Measurements from ENCODE around the gene NBPF3.
"Not testable (repeated sequence)": the region's sequence is repeated elsewhere in the genome, so short reads cannot be mapped to it uniquely, and the experiment has no call there.

The NBPF3 gene

DNA sequence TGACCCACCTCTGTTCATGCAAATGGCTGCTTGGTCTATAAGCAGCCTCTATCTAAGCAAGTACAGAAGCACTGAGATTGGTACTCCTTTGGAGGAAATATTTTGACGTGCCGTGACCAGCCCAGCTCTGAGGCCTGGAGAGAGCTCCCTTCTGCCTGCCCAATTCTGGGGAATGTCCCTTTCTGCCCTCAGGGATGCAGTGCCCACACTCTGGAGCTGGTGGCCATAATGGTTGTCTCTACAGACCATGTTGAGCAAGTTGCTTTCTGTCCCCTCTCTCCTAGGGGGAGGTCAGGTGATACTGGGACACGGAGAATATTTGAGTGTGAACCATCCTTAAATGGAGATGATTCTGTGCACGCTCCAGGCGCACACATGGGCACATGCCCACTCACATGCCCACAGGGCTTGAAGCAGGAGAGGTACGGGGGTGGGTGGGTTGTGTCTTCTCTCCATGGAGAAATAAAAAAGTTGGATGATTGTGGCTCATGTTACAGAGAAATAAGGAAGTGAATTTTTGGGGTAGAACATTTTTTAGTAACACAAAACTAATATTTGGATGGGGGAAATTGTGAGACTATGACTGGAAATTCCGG, 55.4 kb downstream of the NBPF3 start:
- no peak for DNase-seq

DNA sequence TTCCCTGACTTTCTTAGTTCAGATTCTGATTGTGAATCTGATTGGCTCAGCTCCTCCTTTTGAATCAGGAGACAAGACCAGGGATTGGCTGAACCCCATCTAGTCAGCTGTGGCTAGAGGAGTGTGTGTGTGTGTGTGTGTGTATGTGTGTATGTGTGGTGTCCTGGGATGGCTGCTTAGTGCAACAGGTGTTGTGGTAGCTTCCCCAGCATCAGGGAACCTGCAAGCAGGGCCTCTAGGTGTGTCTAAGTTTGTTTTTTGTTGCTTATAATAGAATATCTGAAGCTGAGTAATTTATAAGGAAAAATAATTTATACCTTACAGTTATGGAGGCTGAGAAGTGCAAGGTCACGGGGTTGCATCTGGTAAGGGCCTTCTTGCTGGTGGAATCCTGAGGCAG, 56.1 kb downstream of the NBPF3 start:
- DNase-seq: no peak

DNA sequence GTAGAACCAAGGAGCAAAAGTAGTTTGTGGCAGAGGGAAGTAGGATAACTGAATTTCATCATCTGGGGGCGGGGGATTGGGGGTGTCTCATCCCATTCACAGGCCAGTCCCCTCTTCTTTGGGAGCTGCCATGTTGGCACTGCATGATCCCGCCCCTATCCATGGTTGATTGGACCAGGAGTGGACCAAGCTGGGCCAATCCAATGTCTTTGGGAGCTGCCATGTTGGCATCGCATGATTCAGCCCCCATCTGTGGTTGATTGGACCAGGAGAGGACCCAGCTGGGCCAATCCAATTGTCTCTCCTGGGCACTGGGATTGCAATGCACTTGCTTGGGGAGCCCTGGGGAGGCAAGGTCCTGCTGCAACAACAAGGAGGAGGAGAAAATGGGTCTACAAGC, 56.9 kb downstream of the NBPF3 start:
- DNase-seq: no peak

DNA sequence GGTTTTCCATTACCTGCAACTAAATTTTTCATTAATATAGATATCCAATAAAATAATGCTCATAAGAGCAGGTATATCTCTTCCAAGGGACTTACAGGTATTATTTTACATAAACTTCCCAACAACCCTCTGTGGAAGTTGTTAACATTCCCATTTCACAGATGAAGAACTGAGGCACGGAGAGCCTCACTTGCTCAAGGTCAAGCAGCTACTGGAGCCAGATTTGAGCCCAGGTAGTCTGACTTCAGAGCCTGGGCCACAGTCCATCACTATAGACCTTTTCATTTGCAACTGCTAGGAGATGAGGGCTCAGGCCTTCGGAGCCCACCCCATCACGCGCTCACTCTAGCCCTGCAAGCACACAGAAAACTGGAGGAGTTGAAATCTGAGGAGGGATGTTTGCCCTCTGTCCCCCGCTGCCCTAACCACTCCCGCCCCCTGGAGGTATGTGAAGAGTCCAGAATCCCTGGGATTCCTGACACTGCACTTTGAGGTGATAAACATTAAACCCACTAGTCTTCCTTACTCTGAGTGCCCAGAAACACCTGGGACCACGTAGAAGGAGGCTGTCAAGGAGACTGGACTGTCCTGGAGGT, 57.6 kb downstream of the NBPF3 start:
- no peak for DNase-seq

DNA sequence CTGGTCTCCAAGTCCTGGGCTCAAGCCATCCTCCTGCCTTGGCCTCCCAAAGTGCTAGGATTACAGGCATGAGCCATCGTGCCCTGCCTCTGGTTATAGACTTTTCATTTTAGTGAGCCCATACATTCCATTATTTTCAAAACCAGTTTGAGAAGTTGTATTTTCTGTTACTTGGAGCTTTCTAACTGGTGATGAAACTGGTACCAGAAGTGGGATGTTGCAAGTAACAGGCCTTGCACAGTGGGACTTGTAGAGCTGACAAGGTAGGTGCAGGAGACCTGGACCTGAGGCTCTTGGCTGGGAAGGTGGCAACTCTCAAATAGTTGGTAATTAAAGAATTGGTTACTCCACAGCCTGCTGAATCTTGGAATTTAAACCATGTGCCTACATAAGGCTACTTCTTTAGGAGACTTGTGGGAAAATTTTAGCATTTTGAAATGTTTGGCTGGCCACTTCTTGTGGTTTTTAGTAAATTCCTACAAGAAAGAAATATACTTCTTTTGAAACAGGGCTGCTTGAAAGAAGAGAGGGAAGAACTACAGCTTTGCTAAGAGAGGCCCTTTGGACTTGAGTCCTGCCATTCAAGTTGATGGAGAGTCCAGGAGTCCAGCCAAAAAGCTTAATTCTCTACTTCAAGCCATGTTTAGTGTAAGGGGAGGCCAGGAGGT, 59.5 kb downstream of the NBPF3 start:
- no peak for DNase-seq

DNA sequence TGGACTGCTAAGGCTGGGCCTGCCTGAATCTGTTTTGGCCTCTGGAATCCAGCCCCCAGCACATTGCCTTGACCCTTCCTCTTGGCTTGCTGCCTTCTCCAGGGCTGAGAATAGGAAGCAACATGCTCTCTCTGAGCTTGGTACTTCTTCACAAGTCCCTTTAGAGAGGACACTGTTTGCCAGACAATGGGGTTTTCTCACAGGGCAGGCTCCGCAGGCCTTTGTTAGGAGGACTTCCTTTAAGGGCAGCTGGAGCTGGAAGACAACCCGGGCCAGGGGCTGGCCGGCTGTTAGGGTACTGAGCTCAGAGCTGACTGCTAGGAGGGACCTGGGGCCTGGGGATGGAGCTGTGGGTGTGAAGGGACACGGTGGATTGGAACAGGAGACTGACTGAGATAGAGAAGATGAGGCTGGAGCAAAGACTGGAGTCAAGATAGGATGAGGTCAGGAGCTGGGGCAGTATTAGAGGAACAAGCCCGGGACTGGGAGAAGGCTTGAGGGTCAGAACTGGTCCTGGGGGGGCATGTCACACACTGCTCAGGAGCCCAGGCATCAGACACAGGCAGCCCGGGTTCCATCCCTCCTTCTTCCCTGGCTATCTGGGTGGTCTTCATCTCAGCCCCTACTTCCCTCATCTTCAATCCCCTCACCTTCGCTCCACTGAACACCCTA, 63.9 kb downstream of the NBPF3 start:
- no peak for DNase-seq

DNA sequence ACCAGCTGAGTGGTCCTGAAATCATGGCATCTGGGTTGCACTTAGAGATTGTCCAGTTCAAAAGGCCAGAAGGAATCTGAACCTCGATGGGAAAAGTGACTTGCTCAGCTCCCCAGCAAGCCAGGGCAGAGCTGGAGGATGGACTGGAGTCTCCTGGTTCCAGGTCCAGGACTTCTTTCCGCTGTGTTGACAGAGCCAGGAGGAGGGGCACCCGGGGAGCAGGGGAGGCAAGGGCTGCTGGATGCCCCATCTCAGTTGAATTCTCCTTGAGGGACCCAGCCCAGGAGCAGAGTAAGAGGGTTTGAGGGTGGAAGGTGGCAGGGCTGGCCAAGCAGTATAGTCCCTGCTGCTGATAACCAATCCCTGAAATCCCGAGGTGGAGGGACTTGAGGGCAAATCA, 66.9 kb downstream of the NBPF3 start:
- DNase-seq: no peak

DNA sequence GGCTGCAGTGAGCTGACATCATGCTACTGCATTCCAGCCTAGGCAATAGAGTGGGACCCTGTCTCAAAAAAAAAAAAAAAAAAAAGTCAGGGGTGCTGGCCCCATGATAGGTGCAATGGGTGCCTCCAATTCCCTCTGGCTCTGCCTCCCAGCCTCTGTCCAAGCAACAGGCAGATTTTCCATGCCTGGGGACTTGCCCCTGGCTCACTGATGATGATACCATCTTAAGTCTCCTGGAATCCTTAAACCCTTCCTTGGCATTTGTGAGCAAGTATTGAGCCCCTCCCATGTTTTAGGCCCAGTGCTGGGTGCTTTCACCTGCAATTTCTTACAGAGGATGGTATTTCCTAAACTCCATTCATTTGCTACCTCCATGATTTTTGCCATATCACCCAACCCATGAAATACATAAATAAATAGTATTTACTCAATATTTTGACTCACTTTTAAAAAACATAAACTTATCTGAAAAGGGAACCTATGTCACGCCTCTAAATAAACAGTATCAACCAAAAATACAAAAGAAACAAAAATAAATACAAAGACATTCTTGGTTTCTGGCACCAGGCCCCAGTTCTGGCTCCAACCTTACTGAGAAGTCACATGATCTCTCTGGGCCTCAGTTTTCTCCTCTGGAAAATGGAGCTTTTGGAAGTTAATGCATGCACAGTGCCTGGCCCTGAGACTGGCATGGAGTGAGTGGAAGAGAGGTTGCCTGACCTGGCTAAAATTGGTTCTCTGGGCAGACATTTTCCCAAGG, 67.8 kb downstream of the NBPF3 start:
- DNase-seq: no peak

DNA sequence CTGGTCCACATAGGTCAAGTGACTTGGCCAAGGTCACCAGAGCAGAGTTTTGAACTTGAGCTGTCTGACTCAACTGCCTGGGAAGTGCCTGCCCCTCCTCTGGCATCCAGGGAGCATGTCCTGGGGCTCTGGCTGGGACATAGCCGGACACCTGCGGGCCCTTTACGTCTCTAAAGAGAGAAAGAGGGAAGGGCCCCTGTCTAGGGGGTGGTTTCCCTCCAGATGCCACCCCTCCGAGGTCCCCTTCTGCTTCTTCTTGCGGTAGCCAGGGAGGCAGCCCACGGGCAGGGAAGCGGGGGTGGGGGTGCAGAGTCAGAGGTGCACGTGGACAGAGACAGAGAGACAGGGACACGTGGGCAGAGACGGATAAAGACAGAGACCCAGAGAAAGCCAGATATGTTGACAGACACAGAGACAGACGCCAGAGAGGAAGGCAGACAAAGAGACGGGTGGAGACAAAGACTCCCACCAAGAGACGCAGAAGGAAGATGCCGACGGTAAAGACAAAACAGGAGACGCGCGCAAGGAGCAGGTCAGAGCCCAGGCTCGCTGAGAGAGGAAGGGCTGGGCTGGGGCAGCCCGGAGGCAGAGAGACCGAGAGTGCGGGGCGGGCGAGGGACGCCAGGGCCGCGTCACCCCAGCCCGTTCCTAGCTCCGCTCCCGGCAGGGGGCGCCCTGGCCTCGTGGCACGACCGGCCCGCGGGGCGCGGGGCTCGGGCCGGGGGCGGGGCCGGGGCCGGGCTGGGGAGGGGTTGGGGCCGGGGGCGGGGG, 68.8 kb downstream of the NBPF3 start:
- DNase-seq: peak; percentile 51

DNA sequence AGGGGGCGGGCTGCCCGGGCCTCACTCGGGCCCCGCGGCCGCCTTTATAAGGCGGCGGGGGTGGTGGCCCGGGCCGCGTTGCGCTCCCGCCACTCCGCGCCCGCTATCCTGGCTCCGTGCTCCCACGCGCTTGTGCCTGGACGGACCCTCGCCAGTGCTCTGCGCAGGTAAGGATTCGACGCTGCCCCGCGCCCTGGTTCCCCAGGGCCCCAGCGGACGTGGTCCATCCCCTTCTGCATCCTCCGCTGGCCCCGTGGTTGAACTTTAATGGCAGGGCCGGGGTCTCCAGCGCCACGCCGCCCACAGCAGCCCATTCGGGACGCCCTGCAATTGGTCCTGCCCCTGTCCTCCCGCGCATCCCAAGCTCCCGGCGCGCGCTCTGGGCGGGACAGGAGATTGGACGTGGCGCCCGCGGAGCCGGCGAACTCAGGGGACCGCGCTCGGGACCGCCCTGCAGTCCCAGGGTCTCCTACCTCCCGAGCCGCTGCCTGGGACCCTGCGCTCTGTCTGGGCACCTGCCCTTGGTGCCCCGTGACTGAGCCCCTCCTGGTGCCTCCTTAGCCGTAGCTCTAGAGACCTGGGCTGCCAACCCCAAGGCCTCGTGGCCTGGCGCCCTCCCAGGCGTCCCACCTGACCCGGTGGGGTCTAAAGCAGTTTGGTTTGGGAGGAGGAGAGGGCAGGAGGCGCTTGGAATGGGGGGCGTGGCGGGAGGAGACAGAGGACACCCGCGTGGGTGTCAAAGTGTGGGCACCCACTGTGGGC, 69.6 kb downstream of the NBPF3 start, which contains the start of gene ALPL:
Gene ALPL, plus strand, starts transcription at position 73 of the 762 bp plus-strand sequence. CDS start 44,659 bp downstream, outside the sequence.
- DNase-seq: no peak

DNA sequence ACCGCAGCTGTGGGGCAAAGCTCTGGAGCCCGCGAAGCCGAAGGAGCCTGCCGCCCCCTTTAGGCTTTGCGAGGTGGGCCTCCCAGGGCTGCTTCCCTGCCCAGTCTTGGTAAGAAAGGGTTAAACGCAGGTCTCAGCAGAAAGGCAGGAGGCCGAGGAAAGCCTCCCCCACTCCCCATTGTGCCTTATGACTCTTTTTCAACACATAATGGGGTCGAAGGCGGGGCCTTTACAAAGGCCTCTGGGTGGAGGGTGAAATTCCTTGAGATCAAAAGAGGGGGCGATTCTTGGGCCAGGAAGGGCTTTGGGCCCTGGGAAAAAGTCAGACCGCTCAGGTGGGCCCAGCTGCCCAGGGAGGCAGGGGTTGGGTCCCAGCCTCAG, 70.2 kb downstream of the NBPF3 start:
- DNase-seq: no peak

DNA sequence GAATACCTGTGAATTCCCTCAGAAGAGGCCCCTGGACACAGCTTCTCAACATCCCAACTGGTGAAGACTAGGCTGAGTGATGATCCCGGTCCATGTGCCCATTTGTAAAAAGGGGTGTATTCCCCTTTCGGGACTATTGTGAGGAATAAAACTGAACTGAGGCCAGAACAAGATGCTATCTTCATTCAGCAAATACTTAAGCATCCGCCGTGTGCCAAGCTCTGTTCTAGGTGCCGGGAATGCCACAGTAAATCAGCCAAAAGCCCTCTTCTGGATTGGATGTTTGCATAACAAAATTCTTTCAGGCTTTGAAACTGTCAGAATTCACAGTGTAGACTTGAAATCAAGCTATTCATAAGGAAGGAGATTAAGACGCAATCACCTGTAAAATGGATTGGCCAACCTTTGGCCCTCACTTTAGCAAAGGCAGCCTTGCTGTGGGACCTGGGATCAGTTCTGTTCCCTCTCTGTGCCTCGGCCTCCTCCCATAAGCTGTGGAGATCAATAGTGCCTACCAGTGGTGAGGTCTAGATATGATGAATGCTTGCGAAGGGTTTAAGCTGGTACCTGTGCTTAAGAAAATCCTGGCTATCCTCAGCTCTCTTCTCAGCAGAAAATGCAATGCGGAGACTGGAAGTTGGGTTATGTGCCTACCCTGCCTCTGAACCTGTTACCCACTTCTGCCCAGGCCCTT, 71.1 kb downstream of the NBPF3 start:
- DNase-seq: no peak

DNA sequence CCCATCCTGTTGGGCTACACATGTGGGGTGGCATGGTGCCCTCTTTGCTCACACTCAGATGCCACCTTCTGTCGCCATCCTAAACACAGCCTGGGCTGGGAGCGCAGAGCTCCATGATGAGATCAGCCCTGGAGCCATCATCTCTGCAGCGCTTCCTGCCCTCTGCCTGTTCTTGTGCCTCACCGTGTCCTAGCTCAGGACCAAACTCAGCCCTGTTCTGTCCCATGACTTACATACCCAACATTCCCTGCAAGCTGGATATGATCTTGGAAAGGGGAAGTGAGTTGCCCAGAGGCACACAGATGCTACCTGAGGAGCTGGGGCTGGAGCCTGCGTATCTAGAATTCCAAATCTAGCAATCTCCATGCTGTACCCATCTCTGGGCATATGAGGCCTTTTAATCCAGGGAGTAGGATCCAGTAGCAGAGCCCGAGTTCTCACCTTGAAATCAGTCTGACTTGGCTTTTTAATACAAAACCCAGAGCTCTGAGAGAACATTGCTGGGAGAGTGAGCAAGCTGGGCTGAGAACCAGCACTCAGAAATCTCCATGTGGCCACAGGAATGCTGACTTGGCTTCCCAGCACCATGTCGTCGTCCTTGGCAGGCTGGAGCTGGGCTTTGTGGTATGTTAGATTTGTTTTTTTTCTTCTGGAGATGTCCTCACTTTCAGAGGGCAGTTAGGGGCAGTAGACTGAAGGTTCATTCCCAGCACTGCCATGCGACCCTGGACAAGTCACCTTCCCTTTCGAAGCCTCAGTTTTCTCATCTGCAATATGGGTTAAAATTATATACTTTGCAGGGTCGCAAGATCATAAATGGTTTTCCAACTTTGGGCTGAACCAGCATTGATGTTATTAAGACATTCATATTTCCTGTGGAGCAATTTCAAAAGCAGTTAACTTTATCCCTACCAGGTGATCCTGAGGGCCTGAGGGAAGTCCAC, 71.9 kb downstream of the NBPF3 start:
- no peak for DNase-seq

DNA sequence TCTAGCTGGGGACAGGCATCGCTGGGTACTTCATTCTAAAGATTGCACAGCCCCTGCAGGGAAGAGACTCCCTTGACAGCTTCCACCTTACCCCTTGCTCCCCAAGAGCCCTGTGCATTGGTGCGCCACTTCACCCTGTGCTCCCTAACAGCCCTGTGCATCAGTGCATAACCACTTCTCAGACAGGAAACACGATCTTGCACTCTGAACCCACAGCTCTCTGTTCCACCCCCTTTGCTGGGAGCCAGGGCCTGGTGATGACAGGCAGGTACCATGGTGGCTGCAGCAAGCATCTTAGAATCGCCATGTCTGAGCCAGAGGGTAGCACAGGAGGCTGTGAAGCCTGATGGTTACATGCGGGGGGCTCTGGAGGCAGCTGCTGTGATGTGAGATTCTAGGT, 74.3 kb downstream of the NBPF3 start:
- no peak for DNase-seq

DNA sequence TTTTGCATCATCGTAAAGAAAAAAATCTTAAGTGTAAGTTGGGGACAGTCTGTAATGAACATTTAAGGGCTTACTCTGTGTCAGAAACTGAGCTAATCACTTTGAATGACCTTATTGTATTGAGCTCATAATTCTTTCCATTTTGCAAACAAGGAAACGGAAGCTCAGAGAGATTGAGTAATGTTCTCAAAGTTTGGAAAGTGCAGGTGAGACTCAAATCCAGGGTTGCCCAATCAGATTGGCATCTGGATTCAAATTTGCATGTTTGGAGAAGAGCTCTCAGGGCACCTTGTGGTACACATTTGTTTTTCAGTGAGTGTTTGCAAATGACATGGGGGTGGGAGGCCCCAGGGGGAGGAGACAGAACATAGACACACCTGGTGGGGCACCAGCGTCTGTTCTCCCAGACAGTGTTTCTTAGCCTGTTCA, 77.2 kb downstream of the NBPF3 start:
- DNase-seq: no peak

DNA sequence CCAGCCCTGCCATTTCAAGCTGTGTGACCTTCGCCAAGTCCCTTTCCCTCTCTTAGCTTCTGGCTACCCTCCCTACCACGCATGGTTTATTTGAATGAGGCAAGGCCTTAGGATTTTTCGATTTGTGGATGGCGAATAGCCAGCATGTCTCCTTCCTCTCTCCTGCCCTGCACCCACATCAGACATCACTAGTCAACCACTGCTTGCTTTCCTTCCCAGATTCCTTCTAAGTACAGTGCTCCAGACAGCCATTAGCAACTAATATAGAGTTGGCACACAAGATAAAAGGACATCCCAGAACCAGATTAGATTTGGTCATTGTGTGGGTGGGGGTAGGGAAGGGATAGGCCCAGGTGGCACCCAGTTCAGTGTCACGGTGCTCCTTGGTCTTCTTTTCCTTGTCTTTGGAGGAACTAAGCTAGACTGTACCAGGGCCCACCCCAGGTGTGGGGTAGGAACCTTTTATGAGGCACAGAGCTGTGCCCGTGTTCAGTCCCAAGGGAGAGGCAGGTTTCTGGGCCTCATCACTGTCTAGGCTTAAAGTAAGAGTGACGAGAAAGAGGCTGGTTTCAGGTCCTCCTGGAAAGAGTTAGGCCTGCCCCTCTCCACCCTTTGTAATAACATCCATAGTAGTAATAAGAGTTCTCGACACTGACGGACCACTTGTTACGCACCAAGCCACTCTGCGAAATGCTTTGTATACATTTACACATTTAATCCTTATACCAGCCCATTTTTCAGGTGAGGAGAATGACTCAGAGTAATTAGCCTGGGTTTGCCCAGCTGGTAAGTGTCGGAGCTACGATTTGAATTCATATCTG, 77.9 kb downstream of the NBPF3 start:
- DNase-seq: no peak

DNA sequence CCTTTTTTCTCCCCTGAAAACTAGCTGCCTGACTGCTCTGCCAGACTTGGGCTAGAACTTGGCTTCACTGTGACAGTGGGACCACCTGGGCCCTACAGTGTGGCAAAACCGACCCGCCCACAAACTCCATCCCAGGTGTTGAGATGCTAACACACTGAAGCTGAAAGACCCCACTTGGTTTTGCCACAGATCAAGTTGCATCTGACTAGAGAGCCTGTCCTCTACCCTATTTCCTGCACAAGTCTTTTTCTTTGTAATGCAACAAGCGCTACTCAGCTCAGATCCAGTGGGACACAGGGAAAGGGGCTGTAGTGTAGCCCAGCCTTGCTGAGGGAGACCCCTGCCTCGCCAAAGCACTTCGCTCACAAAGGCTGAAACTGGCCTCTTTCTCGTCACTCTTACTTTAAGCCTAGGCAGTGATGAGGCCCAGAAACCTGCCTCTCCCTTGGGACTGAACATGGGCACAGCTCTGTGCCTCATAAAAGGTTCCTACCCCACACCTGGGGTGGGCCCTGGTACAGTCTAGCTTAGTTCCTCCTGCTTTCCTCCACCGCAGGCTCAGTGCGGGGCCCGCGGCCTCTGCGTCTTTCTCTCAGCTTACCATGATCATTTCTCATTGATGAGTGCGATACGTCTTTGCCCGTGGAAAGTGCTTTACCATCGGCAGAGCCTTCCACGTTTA, 79.0 kb downstream of the NBPF3 start:
- DNase-seq: no peak

DNA sequence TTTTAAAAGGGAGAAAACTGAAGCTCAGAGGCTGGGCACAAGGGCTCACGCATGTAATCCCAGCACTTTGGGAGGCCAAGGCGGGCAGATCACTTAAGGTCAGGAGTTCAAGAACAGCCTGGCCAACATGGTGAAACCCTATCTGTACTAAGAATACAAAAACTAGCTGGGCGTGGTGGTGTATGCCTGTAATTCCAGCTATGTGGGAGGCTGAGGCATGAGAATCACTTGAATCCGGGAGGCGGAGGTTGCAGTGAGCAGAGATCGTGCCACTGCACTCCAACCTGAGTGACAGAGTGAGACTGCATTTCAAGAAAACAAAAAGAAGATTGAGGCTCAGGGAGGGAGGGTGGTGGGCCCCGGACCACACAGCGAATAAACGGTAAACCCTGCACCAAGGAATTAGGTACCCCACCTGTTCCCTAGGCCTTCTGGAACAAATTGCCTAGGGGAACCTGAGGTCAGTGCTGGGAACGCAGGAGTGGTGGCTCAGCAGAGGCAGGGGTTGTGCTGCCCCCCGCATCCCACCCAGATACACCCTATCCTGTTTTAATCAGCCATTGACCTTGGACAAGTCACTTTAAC, 79.6 kb downstream of the NBPF3 start:
- not testable (repeated sequence) for DNase-seq

Data from CD4-positive, alpha-beta T cell treated with Interleukin-12 subunit alpha and Interleukin-12 subunit beta, for 1 hour (primary cell).